ENCODE measurements around the gene FXR2. TPM values are rescaled to one million over a fixed set of nuclear protein-coding genes. Genes with fewer than 3 reads are reported as not detected.
A peak's percentile ranks its signal among the peaks of the same experiment; 100 is the strongest.

Gene FXR2
- polyA plus RNA-seq, 4 donors, result 42.8 to 55.0 (median 45.2) TPM

DNA sequence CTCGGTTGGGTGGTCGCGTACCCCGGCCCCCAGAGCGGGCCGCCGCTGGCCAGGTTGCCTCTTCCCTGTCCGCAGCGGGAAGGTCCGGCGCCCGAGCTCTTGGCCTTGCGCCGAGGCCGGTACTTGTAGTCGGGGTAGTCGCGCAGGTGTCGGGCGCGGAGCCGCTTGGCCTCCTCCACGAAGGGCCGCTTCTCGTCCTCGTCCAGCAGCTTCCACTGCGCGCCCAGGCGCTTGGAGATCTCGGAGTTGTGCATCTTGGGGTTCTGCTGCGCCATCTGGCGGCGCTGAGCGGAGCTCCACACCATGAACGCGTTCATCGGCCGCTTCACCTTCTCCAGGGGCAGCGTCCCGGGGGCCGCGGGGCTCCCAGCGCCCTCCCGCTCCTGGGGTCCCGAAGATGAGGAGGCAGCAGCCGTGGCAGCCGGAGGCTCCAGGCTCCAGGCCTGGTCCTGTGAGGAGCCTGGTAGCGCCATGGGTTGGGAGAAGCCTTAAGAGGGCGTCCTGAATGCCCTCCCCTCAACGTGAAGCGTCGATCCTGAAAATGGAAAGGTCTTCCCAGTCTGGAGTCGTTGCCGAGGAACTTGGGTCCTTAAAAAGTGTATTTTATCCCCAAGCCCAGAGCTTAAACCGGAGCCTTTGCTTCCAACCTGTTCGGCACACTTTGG, 25.4 kb downstream of the FXR2 start:
- peak; percentile 71 to 77 (median 73) for DNase-seq (ENCODE audit: low read depth in 4 of 4, low spot score in 3 of 4)

DNA sequence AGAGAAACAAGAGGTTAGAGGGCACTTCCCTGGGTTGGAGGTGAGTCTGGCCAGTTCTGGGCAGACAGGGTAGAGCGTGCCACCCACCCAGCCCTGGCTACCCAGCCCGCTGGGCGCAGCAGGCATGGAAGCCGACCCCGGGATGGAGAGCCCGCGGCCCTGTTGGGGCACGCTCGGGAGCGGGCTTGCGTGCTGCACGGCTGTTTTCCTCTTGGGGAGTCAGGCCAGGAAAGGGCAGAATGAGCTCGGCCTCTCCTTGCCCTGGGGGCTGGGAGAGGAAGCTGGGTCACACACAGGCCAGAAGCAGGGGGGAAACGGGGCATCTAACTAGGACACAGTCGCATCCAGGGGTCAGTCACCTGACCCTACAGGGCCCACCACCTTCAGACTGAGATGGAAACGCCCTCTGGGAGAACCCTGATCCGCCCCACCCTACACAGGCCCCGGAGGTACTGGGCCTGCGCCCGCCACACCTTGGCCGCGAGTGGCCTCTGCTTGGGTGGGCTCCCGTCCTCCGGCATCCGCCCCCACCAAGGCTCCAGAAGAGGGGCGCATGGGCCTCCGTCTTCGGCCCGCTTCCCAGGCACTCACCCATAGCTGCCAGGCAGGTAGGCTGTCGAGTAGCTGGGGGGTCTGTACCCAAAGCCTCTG, 26.0 kb downstream of the FXR2 start:
- no peak for DNase-seq (ENCODE audit: low read depth in 4 of 4, low spot score in 3 of 4)

DNA sequence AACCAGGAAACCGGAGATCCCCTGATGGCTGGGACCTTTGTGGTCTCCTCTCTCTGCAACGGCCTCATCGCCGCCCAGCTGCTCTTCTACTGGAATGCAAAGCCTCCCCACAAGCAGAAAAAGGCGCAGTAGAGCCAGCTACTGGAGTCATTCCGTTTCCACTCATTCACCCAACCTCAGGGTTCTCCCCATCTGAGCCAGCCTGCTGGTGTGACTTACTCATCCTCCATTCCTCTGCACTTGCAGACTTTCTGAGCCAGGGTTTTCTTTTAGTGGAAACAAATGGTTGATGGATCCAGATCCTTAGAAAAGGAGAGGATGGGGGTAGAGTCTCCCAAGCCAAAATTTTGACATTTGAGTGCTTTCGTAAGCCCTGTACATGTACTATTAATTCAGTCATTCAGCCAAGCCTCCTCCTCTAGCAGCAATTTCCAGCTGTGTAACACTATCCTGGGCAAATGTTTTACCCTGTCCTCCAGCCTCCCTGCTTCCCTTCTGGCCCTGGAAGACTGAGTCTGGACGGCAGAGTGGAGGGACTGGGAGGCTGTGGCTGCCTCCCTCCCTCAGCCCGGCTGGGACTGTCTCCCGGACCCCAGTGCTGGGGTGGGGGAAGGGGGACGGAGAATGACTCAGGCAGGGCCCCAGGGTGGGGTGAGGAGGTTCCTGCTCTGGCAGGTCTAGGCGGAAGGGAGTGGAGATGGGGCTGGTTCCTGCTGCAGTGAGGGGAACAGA, 27.1 kb downstream of the FXR2 start:
- no peak for DNase-seq (ENCODE audit: low read depth in 4 of 4, low spot score in 3 of 4)

DNA sequence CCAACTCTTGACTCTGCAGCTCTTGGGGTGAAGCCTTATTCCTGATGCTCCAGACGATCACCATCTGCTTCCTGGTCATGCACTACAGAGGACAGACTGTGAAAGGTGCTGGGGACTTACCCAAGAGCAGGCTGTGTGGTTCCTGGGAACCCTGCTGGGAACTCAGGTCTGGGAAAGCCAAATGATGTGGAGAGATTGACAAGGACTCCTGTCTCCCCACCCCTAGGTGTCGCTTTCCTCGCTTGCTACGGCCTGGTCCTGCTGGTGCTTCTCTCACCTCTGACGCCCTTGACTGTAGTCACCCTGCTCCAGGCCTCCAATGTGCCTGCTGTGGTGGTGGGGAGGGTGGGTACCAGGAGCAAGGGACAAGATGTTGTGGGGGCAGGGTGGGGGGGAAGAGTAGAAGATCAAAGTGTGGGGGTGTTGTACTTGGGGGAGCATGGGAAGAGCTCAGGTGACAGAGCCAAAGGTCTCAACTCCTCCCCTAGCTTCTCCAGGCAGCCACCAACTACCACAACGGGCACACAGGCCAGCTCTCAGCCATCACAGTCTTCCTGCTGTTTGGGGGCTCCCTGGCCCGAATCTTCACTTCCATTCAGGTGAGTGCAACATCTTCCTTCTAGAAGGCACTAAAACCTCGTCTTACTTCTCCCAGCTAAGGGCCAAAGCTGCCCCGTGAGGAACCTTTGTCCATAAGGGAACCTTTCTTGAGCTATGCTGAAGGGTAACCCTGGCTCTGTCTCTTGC, 27.9 kb downstream of the FXR2 start:
- DNase-seq (ENCODE audit: low read depth in 4 of 4, low spot score in 3 of 4), result no peak

DNA sequence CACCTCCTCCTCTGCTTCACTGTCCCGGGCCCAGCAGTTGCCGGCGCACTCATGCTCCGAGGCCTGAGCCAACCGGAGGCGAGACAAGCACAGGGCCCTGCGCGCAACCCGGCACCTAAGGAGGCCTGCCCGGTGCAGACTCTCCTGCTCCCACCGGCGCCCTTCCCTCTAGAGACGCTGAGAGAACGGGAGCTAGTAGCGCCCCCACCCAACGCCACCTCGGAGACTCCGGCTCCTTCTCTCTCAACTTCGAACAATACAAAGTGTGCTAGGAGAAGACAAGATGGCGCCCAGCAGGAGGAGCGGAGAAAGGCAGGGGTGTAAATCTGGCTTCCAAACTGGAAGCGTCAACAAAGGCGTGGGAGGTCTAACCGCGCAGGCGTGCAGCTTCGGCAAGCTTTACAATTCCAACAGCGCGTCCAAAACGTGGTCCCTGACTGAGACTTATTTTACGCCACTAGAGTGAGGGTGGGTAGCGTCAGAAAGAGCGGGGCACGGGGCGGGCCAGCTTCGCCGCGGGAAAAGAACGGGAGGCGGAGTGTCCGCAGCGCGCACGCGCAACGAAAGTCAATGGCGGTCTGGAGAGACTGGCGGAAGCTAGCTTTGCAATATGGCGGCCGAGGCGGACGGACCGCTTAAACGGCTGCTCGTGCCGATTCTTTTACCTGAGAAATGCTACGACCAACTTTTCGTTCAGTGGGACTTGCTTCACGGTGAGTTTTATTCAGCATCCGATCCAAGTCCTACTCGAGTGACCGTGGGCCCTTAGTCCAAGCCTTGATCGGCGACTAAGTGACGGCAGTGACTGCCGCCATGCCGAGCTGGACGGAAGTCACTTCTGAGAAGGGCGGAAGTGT, 31.2 kb downstream of the FXR2 start, which contains the start of gene MPDU1:
TSS of gene MPDU1 (plus strand) at position 600 of the 857 bp plus-strand sequence. CDS start at position 611, 11 bp downstream.
- DNase-seq (ENCODE audit: low read depth in 4 of 4, low spot score in 3 of 4), result peak; percentile 94 to 97 (median 96)

DNA sequence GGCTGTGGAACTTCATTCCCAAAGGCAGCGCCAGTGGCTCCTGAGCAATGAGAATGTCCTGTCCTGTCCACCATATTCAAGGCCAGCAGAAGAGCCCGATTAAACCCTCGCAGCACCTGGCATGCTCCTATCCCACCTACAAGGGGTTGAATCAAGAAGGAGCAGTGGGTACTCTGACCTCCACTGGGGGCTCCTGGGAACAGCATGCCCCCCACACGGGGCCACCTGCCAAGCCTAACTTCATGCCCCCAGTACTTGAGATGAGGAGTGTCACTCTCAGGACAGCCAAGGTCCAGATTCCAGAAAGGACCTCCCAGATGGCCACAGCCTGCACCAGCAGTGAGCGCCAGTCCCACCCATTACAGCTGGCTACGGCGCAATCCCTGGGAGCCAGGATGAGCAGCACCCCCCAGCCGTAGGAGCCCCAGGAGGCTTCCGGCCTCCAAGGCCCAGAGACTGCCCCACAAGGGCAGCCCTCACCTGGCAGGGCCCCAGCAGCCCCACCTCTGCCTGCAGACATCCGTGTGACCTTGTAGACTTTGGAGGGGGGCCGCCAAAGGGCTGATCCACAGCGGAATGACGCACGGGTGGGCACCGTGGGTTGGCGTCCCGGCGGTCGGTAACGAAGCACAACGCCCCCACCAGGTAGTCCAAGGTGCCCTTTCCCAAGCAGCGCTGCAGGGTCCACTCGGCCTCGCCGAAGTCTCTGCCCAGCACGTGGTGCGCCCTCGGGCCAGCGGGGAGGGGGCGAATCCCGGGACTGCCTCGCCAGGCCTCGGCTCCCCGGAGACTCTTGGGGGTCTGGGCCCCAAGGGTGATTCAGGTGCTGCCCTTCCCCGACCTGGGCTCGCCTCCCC, 32.1 kb downstream of the FXR2 start:
- no peak for DNase-seq (ENCODE audit: low read depth in 4 of 4, low spot score in 3 of 4)

DNA sequence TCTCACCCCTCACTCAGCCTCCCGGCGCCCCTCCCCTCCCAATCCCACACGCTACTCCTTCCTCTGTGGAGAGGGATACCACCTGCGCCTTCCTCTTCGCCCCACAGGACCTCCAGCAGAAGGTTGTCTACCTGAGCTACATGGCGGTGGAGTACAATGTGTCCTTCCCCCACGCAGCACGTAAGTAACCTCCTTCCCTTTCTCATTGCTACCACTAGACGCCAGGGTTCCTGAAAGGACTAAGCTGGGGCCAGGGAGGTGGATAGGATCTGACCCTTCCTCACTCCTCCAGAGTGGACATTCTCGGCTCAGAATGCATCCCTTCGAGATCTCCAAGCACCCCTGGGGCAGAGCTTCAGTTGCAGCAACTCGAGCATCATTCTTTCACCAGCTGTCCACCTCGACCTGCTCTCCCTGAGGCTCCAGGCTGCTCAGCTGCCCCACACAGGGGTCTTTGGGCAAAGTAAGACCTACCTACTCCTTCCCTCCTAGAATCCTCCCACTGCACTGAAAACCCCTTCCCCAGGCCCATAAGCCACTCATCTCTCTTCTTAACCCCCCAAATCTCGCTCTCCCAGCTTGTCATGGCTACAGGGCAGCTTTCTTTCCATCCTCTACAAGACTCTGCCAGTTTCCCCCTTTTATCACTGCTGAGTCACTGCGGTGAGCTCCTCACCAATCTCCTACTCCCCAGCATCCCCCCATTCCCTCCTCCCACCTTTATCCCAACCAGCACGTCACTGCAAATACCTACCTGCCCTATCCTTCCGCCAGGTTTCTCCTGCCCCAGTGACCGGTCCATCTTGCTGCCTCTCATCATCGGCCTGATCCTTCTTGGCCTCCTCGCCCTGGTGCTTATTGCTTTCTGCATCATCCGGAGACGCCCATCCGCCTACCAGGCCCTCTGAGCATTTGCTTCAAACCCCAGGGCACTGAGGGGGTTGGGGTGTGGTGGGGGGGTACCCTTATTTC, 33.8 kb downstream of the FXR2 start:
- DNase-seq (ENCODE audit: low read depth in 4 of 4, low spot score in 3 of 4), result no peak

DNA sequence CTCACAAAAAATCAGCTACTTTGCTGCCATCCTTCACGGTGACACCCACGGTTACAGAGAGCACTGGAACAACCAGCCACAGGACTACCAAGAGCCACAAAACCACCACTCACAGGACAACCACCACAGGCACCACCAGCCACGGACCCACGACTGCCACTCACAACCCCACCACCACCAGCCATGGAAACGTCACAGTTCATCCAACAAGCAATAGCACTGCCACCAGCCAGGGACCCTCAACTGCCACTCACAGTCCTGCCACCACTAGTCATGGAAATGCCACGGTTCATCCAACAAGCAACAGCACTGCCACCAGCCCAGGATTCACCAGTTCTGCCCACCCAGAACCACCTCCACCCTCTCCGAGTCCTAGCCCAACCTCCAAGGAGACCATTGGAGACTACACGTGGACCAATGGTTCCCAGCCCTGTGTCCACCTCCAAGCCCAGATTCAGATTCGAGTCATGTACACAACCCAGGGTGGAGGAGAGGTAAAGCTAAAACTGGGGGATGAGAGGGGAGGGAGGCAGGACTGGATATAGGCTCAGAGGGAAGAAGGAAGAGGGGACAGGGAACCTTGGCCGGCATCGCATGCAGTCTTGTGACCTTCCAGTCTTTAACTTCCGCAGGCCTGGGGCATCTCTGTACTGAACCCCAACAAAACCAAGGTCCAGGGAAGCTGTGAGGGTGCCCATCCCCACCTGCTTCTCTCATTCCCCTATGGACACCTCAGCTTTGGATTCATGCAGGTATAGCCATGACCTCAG, 34.7 kb downstream of the FXR2 start:
- no peak for DNase-seq (ENCODE audit: low read depth in 4 of 4, low spot score in 3 of 4)

DNA sequence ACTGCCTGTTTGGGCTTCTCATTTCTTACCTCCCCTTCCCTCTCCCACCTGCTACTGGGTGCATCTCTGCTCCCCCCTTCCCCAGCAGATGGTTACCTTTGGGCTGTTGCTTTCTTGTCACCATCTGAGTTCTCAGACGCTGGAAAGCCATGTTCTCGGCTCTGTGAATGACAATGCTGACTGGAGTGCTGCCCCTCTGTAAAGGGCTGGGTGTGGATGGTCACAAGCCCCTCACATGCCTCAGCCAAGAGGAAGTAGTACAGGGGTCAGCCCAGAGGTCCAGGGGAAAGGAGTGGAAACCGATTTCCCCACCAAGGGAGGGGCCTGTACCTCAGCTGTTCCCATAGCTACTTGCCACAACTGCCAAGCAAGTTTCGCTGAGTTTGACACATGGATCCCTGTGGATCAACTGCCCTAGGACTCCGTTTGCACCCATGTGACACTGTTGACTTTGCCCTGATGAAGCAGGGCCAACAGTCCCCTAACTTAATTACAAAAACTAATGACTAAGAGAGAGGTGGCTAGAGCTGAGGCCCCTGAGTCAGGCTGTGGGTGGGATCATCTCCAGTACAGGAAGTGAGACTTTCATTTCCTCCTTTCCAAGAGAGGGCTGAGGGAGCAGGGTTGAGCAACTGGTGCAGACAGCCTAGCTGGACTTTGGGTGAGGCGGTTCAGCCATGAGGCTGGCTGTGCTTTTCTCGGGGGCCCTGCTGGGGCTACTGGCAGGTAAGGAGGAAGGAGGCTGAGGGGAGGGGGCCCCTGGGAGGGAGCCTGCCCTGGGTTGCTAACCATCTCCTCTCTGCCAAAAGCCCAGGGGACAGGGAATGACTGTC, 35.5 kb downstream of the FXR2 start, which contains the start of gene CD68:
TSS of gene CD68 (plus strand) at position 638 of the 833 bp plus-strand sequence. CDS start at position 678, 40 bp downstream.
- DNase-seq (ENCODE audit: low read depth in 4 of 4, low spot score in 3 of 4), result no peak

DNA sequence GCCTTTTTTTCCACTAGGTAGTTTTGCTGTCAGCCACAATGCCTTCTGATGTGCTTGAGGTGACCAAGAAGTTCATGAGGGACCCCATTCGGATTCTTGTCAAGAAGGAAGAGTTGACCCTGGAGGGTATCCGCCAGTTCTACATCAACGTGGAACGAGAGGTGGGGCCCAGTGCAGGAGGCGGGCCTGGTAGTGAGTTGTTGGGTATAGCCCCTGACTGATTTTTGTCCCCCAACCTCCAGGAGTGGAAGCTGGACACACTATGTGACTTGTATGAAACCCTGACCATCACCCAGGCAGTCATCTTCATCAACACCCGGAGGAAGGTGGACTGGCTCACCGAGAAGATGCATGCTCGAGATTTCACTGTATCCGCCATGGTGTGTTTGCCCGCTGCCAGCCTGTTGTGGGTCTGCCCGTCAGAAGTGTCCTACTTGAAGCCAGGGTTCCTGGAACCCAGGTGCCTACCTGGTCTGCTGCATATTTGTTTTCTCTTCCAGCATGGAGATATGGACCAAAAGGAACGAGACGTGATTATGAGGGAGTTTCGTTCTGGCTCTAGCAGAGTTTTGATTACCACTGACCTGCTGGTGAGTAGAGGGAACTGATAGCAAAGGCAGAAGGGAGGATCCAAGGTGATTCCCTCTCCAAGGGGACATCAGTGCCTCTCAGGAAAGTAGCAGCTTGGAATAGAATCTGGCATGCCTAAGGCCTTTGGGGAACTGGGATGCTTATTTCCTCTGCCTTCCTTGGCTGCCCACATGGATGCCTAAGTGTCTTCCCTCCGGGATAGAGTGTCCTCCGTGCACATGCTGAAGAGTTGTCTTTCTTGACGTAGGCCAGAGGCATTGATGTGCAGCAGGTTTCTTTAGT, 37.1 kb downstream of the FXR2 start:
- DNase-seq (ENCODE audit: low read depth in 4 of 4, low spot score in 3 of 4), result no peak

DNA sequence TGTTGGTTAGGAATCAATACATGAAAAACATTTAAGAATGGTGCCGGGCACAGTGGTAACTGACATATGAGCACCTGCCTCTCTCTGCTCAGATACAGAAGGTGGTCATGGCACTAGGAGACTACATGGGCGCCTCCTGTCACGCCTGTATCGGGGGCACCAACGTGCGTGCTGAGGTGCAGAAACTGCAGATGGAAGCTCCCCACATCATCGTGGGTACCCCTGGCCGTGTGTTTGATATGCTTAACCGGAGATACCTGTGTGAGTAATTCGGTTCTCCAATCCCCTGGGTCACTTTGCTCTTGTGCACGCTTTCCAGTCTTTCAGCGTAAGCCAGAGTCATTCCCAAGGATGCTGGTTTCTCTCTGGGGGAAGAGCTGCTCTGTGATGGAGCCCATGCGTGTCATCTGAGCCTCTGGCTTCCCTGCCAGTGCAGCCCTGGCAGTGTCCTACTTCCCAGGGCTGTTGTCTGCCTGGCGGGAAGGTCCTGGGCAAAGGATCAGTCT, 38.2 kb downstream of the FXR2 start:
- DNase-seq (ENCODE audit: low read depth in 4 of 4, low spot score in 3 of 4), result no peak

DNA sequence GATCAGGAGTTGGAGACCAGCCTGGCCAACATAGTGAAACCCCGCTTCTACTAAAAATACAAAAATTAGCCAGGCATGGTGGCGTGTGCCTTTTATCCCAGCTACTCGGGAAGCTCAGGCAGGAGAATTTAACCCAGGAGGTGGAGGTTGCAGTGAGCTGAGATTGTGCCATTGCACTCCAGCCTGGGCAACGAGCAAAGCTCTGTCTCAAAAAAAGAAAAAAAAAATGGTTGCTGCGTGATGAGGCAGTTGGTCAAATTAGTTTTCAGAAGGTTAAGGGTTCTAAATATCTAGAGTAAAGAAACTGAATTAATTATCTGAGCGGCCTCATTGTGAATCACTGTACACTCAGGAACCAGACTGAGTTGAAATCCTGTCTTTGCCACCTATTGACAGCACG, 38.7 kb downstream of the FXR2 start:
- no peak for DNase-seq (ENCODE audit: low read depth in 4 of 4, low spot score in 3 of 4)

DNA sequence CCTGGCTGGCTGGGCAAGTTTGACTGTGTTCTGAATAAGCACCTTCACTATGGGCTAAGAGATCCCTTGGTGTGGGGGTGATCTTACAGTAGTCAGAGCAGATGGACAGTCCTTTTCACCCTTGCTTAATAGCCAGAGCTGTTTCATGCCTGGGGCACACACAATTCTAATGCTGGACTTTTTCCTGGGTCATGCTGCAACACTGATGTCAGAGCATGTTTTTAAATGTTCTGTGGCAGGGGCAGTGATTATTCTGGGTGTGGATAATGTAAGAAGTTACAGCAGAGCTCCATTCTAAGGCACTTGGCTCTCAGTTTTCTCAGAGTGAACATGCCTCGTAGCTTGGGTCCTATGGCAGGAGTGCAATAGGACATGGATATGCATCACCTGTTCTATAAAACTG, 39.2 kb downstream of the FXR2 start:
- no peak for DNase-seq (ENCODE audit: low read depth in 4 of 4, low spot score in 3 of 4)

DNA sequence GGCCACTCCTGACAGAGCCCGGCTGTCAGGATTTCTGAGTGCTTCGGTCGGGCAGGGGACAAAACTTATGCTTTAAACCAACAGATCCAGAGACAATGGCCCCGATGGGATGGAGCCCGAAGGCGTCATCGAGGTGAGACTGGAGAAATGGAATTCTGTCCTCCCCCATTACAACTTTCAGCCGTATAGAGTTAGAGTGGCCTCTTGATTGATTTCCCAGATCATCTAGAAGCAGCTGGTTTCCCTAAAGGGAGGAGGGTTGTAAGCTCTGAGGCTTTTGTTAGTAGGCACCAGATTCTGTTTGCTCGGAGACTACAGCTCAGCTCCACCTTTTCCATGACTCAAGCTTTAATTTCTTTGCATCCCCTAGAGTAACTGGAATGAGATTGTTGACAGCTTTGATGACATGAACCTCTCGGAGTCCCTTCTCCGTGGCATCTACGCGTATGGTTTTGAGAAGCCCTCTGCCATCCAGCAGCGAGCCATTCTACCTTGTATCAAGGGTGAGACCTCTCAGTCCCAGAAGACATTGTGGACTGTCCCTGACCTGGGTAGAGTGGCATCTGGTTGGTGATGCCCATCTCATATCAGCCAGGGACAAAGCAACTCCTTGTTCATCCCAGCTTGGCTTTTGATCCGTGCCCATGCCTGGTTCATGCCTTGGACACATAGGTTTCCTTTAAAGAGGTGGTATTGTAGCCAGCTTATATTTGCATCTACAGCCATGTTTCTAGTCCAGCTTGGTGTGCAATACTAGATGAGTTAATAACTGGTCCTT, 40.3 kb downstream of the FXR2 start:
- DNase-seq (ENCODE audit: low read depth in 4 of 4, low spot score in 3 of 4), result no peak

All from left renal pelvis (tissue), 4 donors.